Vagina (tissue), 2 donors: Measurements from ENCODE around the gene TBX4. TPM values are rescaled to one million over a fixed set of nuclear protein-coding genes. Genes with fewer than 3 reads are reported as not detected.

Source experiments
- DNase-seq, 2 donors: peaks; one replicate each; pipeline ENCODE4 v3.0.0-alpha.2; 2017; ENCODE audit errors: extremely low spot score in 2 of 2
- H3K27ac ChIP-seq: fragments of 200-600 bp; sonication (generic); one replicate; pipeline ENCODE4 v1.5.1; 2019
- H3K27me3 ChIP-seq: fragments of 200-600 bp; sonication (generic); one replicate; pipeline ENCODE4 v1.5.1; 2019
- H3K36me3 ChIP-seq, 2 donors: fragments of 200-600 bp; sonication (generic); one replicate each; pipeline ENCODE4 v1.5.1; 2017 to 2019
- H3K4me1 ChIP-seq: fragments of 200-600 bp; sonication (generic); one replicate; pipeline ENCODE4 v1.5.1; 2019
- H3K4me3 ChIP-seq, 2 donors: fragments of 200-600 bp; sonication (generic); 1 replicate in 1 of 2; 2 replicates in 1 of 2; pipeline ENCODE4 v1.5.1; 2016 to 2019
- H3K9me3 ChIP-seq: fragments of 200-600 bp; sonication (generic); one replicate; pipeline ENCODE4 v1.5.1; 2019
- POLR2A ChIP-seq, 2 donors: fragments of 450-650 bp; IDR thresholded peaks; one replicate each; pipeline ENCODE4 v1.6.1; 2017; ENCODE audit warnings: antibody characterized with exemption in 2 of 2, mild to moderate bottlenecking in 2 of 2, moderate library complexity in 2 of 2
- POLR2AphosphoS5 ChIP-seq, 2 donors: sonication (generic); formaldehyde crosslinking; IDR thresholded peaks; one replicate each; pipeline ENCODE4 v1.9.0; 2017; ENCODE audit warnings: antibody characterized with exemption in 2 of 2, mild to moderate bottlenecking in 2 of 2, low read depth in 1 of 2; ENCODE audit not compliant: insufficient read depth in 1 of 2
- intact Hi-C: fragments of 100-400 bp; cut with DNase I; formaldehyde crosslinking; loops from one replicate; pipeline ENCODE4 v1.15.1; 2023
- total RNA-seq: library from RNA; depleted of rRNA; stranded (reverse); fragments of >200 nt; gene quantifications from one replicate; pipeline ENCODE4 v1.2.3, GENCODE V29; 2016
- TF ChIP-seq, protein P1 (sequence below), 3 experiments: fragments of 450-650 bp in 2 of 3; fragments of 200-600 bp in 1 of 3; sonication (generic) in 1 of 3; IDR thresholded peaks; one replicate each; pipeline ENCODE4 v1.5.1; 2017 to 2019; ENCODE audit warnings: antibody characterized with exemption in 3 of 3, mild to moderate bottlenecking in 2 of 3, moderate library complexity in 2 of 3

The TBX4 gene
- total RNA-seq, 1 donor from 2014 or later, result not detected

DNA sequence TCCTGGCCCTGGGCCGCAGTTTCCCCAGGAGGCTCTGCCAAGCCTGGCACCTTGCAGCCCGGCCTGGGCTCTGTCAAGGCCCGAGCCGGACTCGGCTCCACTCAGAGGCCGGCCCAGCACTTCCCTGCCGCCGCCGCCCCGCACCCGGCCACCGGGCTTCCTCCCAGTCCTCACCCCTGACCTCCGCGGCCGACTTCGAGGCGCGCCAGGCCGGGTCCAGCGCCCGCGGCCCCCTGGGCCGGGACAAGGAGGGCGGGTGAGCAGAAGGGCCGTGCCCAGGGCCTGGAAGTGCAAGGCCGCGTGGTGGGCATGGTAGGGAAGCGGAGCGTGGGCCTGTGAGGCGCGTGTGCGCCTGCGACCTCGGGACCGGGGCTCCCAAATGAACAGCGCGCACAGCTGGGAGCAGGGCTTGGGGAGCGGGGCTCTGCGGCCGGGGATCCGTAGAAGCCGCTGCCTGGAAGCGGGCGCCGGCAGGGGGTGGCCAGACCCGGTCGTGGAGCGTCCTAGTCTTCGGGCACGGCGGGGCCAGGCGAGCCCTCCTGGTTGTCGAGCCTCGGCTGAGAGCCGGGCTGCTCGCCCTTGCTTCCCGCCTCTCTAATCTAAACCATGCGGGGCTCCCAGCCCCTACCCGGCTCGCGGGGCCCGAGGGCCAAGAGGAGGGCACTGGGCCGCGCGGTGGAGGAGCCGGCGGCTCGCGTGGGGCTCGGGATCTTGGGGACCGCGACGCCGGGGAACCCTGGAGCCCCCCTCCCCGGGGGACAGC is 503 bp upstream of the TBX4 start:
- Histone ChIP-seq H3K4me3 (peak overlapping the region; percentile 26 to 44), H3K4me1 (peaks cover 23% of the 10 kb centered on the region), H3K9me3 (no peaks in the 10 kb centered on the region), H3K27me3 (peaks cover 22% of the 10 kb centered on the region), H3K36me3 (no peaks in the 10 kb centered on the region), H3K27ac (no peak overlapping the region)
- DNase-seq, result no peak
- TF ChIP-seq POLR2AphosphoS5 (IDR thresholded peaks at IDR 0.05; ENCODE audit: insufficient read depth in 1 of 2, low read depth in 1 of 2), result no peak
- TF ChIP-seq POLR2A (IDR thresholded peaks at IDR 0.05), result no peak
- TF ChIP-seq, protein P1, sequence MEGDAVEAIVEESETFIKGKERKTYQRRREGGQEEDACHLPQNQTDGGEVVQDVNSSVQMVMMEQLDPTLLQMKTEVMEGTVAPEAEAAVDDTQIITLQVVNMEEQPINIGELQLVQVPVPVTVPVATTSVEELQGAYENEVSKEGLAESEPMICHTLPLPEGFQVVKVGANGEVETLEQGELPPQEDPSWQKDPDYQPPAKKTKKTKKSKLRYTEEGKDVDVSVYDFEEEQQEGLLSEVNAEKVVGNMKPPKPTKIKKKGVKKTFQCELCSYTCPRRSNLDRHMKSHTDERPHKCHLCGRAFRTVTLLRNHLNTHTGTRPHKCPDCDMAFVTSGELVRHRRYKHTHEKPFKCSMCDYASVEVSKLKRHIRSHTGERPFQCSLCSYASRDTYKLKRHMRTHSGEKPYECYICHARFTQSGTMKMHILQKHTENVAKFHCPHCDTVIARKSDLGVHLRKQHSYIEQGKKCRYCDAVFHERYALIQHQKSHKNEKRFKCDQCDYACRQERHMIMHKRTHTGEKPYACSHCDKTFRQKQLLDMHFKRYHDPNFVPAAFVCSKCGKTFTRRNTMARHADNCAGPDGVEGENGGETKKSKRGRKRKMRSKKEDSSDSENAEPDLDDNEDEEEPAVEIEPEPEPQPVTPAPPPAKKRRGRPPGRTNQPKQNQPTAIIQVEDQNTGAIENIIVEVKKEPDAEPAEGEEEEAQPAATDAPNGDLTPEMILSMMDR (IDR thresholded peaks at IDR 0.05), result no peak
- intact Hi-C loops, result no loop called here

DNA sequence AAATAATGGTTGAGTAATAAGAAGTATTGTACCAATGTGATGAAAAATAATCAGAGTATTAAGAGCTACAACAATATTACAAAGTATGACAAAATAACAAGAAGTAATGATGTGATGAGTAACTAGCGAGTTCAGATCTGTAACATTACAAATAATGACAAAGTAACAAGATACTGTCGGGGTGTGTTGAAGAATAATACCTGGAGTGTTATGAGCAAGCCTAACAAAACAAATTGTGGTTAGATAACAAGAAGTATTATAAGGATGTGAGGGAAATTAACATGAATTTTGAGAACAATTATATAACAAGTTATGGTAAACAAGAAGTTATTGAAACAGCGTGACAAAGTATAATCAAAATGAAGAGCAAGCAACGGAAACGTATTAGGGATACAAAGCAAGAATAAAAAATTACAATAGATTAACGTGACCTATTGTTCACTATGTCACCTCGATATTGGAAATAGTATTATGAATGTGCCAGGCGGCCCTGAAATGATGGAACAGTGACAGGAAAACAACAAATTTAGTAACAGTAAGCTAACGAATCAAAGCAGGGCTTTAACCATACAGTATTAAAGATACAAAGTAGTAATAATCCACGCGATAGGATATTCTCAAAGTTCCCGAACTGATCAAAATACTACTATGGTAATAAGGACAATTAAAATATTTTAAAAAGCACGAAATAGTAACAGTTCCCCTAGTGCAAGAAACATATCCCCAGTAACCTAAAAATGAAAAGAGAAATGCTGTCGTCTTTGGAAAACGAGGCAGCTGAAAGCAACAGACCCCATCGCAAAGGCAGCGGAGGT is 1.6 kb downstream of the TBX4 start:
- peaks cover 33% of the 10 kb centered on the region for H3K27me3 ChIP-seq
- DNase-seq, result peak in 1 of 2 donors; percentile 25
- intact Hi-C loops, result no loop called here
- H3K4me3 ChIP-seq, result no peak overlapping the region
- no peaks in the 10 kb centered on the region for H3K9me3 ChIP-seq
- H3K27ac ChIP-seq, result no peak overlapping the region
- TF ChIP-seq, protein P1 (IDR thresholded peaks at IDR 0.05), result no peak
- TF ChIP-seq POLR2AphosphoS5 (IDR thresholded peaks at IDR 0.05; ENCODE audit: insufficient read depth in 1 of 2, low read depth in 1 of 2) (no peak), POLR2A (IDR thresholded peaks at IDR 0.05) (no peak)
- no peaks in the 10 kb centered on the region for H3K36me3 ChIP-seq
- peaks cover 30% of the 10 kb centered on the region for H3K4me1 ChIP-seq

DNA sequence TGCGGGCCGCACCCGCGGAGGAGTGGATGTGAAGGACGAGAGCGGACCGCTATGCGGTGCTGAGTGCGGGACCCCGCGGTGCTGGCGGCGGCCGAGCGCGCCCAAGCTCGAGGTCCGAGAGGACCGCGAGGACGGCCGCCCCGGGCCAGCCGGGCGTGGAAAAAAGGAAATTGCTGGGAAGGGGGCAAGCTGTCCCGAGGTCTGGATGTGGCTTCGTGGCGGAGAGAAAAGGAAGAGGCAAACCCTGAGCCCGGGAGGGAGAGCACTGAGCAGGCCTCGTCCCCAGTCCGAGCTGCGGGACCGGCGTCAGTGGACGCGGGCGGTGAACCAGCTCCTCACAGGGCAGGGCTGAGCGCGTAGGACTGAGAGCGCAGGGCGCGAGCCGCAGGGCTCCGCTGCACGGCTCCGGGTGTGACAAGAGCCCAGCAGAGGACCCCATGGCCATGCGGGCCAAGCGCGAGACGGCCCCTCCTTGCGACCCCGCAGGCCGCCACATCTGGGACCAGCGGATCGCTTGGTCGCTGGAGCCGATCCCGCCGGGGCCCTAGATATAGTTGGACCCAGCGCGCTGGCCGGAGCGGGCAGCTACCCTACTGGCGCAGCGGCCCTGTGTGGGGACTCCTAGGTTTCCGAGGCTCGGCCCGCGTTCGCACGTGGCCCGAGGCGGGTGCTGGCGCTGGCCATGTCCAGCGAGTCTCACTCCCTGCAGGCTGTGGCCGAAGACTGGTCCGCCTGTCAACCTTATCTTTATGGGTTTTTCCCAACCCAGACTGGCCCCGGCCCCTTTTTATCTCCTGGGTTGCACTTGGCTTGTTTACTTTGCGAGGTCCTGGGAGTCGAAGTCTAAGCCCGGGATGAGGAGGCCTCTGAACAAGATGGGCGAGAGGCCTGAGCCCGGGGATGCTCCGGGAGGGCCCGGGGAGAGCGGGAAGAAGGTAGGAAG is 2.4 kb downstream of the TBX4 start:
- H3K27me3 ChIP-seq, result peaks cover 33% of the 10 kb centered on the region
- no peaks in the 10 kb centered on the region for H3K36me3 ChIP-seq
- DNase-seq, result peak in 1 of 2 donors; percentile 62
- no peak overlapping the region for H3K27ac ChIP-seq
- TF ChIP-seq POLR2AphosphoS5 (IDR thresholded peaks at IDR 0.05; ENCODE audit: insufficient read depth in 1 of 2, low read depth in 1 of 2), result no peak
- H3K4me3 ChIP-seq, result peak overlapping the region in 1 of 2 donors; percentile 2
- H3K9me3 ChIP-seq, result no peaks in the 10 kb centered on the region
- peaks cover 30% of the 10 kb centered on the region for H3K4me1 ChIP-seq
- intact Hi-C loops, result no loop called here

DNA sequence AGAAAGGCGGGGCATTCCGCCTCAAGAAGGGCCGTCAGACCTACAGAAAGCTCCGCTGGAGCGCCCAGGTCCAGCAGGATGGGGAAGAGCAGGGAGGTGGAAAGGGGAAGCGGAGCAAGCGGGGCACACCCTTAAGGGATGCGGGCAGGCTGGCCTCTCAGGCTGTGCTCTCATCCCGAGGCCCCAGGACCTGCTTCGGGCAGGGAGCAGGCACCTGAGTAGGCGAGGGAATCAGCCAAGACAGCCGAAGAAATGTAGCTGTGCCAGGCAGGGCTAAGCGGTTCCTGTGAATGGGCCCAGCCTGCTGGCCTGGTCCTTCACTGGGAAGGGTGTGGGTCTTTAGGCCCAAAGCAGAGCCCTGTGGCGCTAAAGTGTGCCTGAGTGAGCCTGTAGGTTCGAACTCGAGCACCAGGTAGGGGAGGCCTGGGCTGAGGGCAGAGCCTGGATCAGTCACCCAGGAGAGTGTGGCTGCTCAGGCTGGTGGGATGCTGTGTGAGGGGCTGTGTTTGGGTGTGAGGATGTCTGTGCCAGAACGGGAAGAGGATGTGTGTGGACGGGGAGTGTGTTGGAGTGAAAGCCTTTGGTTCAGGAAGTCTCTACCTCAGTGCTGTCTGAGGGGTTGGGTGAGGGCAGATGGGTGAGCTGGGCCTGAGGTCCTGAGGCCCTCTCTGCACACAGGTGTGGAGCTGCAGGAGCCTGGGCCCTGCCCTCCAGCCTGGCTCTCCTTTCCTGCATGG is 3.3 kb downstream of the TBX4 start:
- no peak overlapping the region for H3K27ac ChIP-seq
- H3K4me1 ChIP-seq, result peaks cover 30% of the 10 kb centered on the region
- peaks cover 33% of the 10 kb centered on the region for H3K27me3 ChIP-seq
- intact Hi-C loops, result no loop called here
- H3K9me3 ChIP-seq, result no peaks in the 10 kb centered on the region
- DNase-seq, result peak in 1 of 2 donors; percentile 77
- no peaks in the 10 kb centered on the region for H3K36me3 ChIP-seq
- no peak overlapping the region for H3K4me3 ChIP-seq
- TF ChIP-seq POLR2A (IDR thresholded peaks at IDR 0.05) (no peak), POLR2AphosphoS5 (IDR thresholded peaks at IDR 0.05; ENCODE audit: insufficient read depth in 1 of 2, low read depth in 1 of 2) (no peak)
- TF ChIP-seq, protein P1 (IDR thresholded peaks at IDR 0.05), result no peak
